HEK293 (cell line): Measurements from ENCODE around the gene OTOP3.

Source experiments
- CTCF ChIA-PET: fragments of 350-600 bp; formaldehyde crosslinking; extraction: SDS; loops from one replicate; lab custom pipeline; 2021; ENCODE audit warnings: antibody characterized with exemption; lab: Yijun Ruan, JAX
- POLR2A ChIA-PET: fragments of 300-600 bp; formaldehyde crosslinking; extraction: SDS; loops from one replicate; lab custom pipeline; 2020; ENCODE audit warnings: antibody characterized with exemption, inconsistent platforms; lab: Yijun Ruan, JAX
- H3K27ac ChIP-seq: fragments of 200-500 bp; sonication (Bioruptor generic); 2 replicates; pipeline ENCODE4 v1.5.1; 2014; ENCODE audit warnings: low read depth, low read length, control low read depth, inconsistent platforms; ENCODE audit errors: extremely low read depth
- H3K36me3 ChIP-seq, 2 experiments: fragments of 200-500 bp in 1 of 2; sonication (Bioruptor generic) in 1 of 2; 1 replicate in 1 of 2; 2 replicates in 1 of 2; pipeline ENCODE4 v1.5.1; 2014 to 2017; ENCODE audit warnings: inconsistent platforms in 2 of 2, low read length in 2 of 2; ENCODE audit not compliant: control insufficient read depth in 2 of 2, insufficient read depth in 1 of 2
- H3K4me1 ChIP-seq: fragments of 200-500 bp; sonication (Bioruptor generic); 2 replicates; pipeline ENCODE4 v1.5.1; 2014; ENCODE audit warnings: mild to moderate bottlenecking, low read length, inconsistent platforms; ENCODE audit not compliant: control insufficient read depth, insufficient read depth
- H3K4me3 ChIP-seq: 2 replicates; pipeline ENCODE4 v1.5.1; 2011; ENCODE audit warnings: low read depth, mild to moderate bottlenecking, control low read depth, low read length, moderate library complexity
- H3K9me3 ChIP-seq: fragments of 200-500 bp; sonication (Bioruptor generic); 2 replicates; pipeline ENCODE4 v1.5.1; 2014; ENCODE audit warnings: low read depth, low read length, inconsistent platforms; ENCODE audit not compliant: control insufficient read depth, insufficient read depth
- BCL11A ChIP-seq: fragments of 450-650 bp; formaldehyde crosslinking; IDR thresholded peaks from 2 replicates; pipeline ENCODE4 v1.5.1; 2016; ENCODE audit warnings: low read depth, missing biosample characterization, missing genetic modification characterization
- KLF1 ChIP-seq: fragments of 450-650 bp; formaldehyde crosslinking; IDR thresholded peaks from 2 replicates; pipeline ENCODE4 v1.5.1; 2016; ENCODE audit warnings: missing biosample characterization, missing genetic modification characterization
- MZF1 ChIP-seq: fragments of 450-650 bp; formaldehyde crosslinking; IDR thresholded peaks from 2 replicates; pipeline ENCODE4 v1.5.1; 2017; ENCODE audit warnings: missing biosample characterization, missing genetic modification characterization, borderline replicate concordance
- RBAK ChIP-seq: fragments of 450-650 bp; formaldehyde crosslinking; IDR thresholded peaks from 2 replicates; pipeline ENCODE4 v1.5.1; 2016; ENCODE audit warnings: missing biosample characterization, missing genetic modification characterization
- SCRT2 ChIP-seq: fragments of 450-650 bp; formaldehyde crosslinking; IDR thresholded peaks from 2 replicates; pipeline ENCODE4 v1.5.1; 2016; ENCODE audit warnings: missing biosample characterization, missing genetic modification characterization
- SP2 ChIP-seq: fragments of 450-650 bp; formaldehyde crosslinking; IDR thresholded peaks from 2 replicates; pipeline ENCODE4 v1.5.1; 2016; ENCODE audit warnings: missing biosample characterization, missing genetic modification characterization
- ZNF23 ChIP-seq: fragments of 450-650 bp; formaldehyde crosslinking; IDR thresholded peaks from 2 replicates; pipeline ENCODE4 v1.5.1; 2016; ENCODE audit warnings: missing biosample characterization, missing genetic modification characterization, borderline replicate concordance
- ZNF239 ChIP-seq: fragments of 450-650 bp; formaldehyde crosslinking; IDR thresholded peaks from 2 replicates; pipeline ENCODE4 v1.5.1; 2016; ENCODE audit warnings: missing biosample characterization, missing genetic modification characterization
- ZNF354C ChIP-seq: fragments of 450-650 bp; formaldehyde crosslinking; IDR thresholded peaks from 2 replicates; pipeline ENCODE4 v1.5.1; 2016; ENCODE audit warnings: missing biosample characterization, missing genetic modification characterization, low read depth, borderline replicate concordance
- ZNF391 ChIP-seq: fragments of 450-650 bp; formaldehyde crosslinking; IDR thresholded peaks from 2 replicates; pipeline ENCODE4 v1.5.1; 2016; ENCODE audit warnings: low read depth, missing biosample characterization, missing genetic modification characterization, borderline replicate concordance
- ZNF514 ChIP-seq: fragments of 450-650 bp; formaldehyde crosslinking; IDR thresholded peaks from 2 replicates; pipeline ENCODE4 v1.5.1; 2016; ENCODE audit warnings: missing biosample characterization, missing genetic modification characterization
- ZNF621 ChIP-seq: fragments of 450-650 bp; formaldehyde crosslinking; IDR thresholded peaks from 2 replicates; pipeline ENCODE4 v1.5.1; 2017; ENCODE audit warnings: missing biosample characterization, missing genetic modification characterization
- ZXDB ChIP-seq: fragments of 450-650 bp; formaldehyde crosslinking; IDR thresholded peaks from 2 replicates; pipeline ENCODE4 v1.5.1; 2016; ENCODE audit warnings: missing biosample characterization, missing genetic modification characterization
- TF ChIP-seq, protein P1 (sequence below): fragments of 450-650 bp; formaldehyde crosslinking; IDR thresholded peaks from 2 replicates; pipeline ENCODE4 v1.5.1; 2016; ENCODE audit warnings: missing biosample characterization, missing genetic modification characterization
- TF ChIP-seq, protein P2 (sequence below): fragments of 450-650 bp; IDR thresholded peaks from 2 replicates; pipeline ENCODE4 v1.5.1; 2018; ENCODE audit warnings: missing biosample characterization, missing genetic modification characterization
- TF ChIP-seq, protein P3 (sequence below): fragments of 450-650 bp; formaldehyde crosslinking; IDR thresholded peaks from 2 replicates; pipeline ENCODE4 v1.5.1; 2016; ENCODE audit warnings: missing biosample characterization, missing genetic modification characterization
- TF ChIP-seq, protein P4 (sequence below): fragments of 450-650 bp; formaldehyde crosslinking; IDR thresholded peaks from 2 replicates; pipeline ENCODE4 v1.5.1; 2016; ENCODE audit warnings: missing biosample characterization, missing genetic modification characterization, borderline replicate concordance
- TF ChIP-seq, protein P5 (sequence below): fragments of 450-650 bp; formaldehyde crosslinking; IDR thresholded peaks from 2 replicates; pipeline ENCODE4 v1.5.1; 2017; ENCODE audit warnings: missing biosample characterization, missing genetic modification characterization
- TF ChIP-seq, protein P6 (sequence below): fragments of 450-650 bp; formaldehyde crosslinking; optimal IDR thresholded peaks from 2 replicates; pipeline ENCODE3; 2016; ENCODE audit warnings: missing biosample characterization, mild to moderate bottlenecking, missing genetic modification characterization

The OTOP3 gene

DNA sequence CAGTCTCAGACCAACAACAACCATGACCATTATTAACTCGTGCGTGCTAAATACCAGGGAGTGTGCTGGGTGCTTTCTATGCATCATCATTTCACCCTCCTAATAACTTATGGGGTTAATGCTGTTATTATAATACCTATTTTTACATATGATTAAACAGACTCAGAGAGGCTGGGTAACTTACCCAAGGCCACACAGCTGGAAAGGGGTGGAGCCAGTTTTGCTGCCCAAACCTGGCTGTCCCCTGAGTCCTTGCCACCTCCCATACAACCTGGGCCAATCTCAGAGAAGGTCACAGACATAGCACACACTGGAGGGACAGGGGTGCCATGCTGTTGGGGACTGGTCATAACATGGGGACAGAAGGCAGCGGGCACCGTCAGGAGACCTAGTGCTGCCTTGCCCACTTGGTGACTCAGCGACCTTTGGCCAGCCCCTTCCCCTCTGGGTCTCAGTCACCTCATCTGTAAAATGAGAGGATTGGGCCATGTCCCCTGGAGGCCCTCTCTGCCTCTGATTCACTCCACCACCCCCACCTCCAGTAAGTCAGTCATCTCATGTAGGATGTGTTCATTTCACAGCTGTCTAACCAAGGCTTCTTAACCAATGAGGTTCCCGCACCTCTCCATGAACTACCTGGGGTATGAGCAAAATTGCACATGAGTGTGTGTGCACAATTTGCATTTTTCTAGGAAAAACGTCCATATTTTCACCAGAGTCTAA is 30.9 kb upstream of the OTOP3 start:
- Histone ChIP-seq H3K9me3 (no peaks in the 10 kb centered on the region), H3K4me3 (no peak overlapping the region), H3K4me1 (no peaks in the 10 kb centered on the region), H3K27ac (no peak overlapping the region), H3K36me3 (no peaks in the 10 kb centered on the region)
- ChIA-PET CTCF (interaction anchor here (1.2 kb wide), 1 partner anchor 41 kb away, joined by 3 read pairs; no protein-coding TSS in a partner anchor), POLR2A (no interaction called here)
- TF ChIP-seq, protein P1, sequence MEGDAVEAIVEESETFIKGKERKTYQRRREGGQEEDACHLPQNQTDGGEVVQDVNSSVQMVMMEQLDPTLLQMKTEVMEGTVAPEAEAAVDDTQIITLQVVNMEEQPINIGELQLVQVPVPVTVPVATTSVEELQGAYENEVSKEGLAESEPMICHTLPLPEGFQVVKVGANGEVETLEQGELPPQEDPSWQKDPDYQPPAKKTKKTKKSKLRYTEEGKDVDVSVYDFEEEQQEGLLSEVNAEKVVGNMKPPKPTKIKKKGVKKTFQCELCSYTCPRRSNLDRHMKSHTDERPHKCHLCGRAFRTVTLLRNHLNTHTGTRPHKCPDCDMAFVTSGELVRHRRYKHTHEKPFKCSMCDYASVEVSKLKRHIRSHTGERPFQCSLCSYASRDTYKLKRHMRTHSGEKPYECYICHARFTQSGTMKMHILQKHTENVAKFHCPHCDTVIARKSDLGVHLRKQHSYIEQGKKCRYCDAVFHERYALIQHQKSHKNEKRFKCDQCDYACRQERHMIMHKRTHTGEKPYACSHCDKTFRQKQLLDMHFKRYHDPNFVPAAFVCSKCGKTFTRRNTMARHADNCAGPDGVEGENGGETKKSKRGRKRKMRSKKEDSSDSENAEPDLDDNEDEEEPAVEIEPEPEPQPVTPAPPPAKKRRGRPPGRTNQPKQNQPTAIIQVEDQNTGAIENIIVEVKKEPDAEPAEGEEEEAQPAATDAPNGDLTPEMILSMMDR = no peak
- TF ChIP-seq SCRT2 (tag by site-specific recombination) (no peak), ZNF354C (tag by site-specific recombination) (no peak), ZNF23 (tag by site-specific recombination) (no peak), MZF1 (tag by site-specific recombination) (no peak), SP2 (tag by site-specific recombination) (no peak), KLF1 (tag by site-specific recombination) (no peak), BCL11A (tag by site-specific recombination) (no peak), ZXDB (tag by site-specific recombination) (no peak), ZNF391 (tag by site-specific recombination) (no peak), ZNF239 (tag by site-specific recombination) (no peak), ZNF514 (tag by site-specific recombination) (no peak), ZNF621 (tag by site-specific recombination) (no peak), RBAK (no peak)
- TF ChIP-seq, protein P2, sequence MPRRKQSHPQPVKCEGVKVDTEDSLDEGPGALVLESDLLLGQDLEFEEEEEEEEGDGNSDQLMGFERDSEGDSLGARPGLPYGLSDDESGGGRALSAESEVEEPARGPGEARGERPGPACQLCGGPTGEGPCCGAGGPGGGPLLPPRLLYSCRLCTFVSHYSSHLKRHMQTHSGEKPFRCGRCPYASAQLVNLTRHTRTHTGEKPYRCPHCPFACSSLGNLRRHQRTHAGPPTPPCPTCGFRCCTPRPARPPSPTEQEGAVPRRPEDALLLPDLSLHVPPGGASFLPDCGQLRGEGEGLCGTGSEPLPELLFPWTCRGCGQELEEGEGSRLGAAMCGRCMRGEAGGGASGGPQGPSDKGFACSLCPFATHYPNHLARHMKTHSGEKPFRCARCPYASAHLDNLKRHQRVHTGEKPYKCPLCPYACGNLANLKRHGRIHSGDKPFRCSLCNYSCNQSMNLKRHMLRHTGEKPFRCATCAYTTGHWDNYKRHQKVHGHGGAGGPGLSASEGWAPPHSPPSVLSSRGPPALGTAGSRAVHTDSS (tag by site-specific recombination) = no peak
- TF ChIP-seq, protein P3, sequence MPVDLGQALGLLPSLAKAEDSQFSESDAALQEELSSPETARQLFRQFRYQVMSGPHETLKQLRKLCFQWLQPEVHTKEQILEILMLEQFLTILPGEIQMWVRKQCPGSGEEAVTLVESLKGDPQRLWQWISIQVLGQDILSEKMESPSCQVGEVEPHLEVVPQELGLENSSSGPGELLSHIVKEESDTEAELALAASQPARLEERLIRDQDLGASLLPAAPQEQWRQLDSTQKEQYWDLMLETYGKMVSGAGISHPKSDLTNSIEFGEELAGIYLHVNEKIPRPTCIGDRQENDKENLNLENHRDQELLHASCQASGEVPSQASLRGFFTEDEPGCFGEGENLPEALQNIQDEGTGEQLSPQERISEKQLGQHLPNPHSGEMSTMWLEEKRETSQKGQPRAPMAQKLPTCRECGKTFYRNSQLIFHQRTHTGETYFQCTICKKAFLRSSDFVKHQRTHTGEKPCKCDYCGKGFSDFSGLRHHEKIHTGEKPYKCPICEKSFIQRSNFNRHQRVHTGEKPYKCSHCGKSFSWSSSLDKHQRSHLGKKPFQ (tag by site-specific recombination) = no peak
- TF ChIP-seq, protein P4, sequence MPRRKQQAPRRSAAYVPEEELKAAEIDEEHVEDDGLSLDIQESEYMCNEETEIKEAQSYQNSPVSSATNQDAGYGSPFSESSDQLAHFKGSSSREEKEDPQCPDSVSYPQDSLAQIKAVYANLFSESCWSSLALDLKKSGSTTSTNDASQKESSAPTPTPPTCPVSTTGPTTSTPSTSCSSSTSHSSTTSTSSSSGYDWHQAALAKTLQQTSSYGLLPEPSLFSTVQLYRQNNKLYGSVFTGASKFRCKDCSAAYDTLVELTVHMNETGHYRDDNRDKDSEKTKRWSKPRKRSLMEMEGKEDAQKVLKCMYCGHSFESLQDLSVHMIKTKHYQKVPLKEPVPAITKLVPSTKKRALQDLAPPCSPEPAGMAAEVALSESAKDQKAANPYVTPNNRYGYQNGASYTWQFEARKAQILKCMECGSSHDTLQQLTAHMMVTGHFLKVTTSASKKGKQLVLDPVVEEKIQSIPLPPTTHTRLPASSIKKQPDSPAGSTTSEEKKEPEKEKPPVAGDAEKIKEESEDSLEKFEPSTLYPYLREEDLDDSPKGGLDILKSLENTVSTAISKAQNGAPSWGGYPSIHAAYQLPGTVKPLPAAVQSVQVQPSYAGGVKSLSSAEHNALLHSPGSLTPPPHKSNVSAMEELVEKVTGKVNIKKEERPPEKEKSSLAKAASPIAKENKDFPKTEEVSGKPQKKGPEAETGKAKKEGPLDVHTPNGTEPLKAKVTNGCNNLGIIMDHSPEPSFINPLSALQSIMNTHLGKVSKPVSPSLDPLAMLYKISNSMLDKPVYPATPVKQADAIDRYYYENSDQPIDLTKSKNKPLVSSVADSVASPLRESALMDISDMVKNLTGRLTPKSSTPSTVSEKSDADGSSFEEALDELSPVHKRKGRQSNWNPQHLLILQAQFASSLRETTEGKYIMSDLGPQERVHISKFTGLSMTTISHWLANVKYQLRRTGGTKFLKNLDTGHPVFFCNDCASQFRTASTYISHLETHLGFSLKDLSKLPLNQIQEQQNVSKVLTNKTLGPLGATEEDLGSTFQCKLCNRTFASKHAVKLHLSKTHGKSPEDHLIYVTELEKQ (tag by site-specific recombination) = no peak
- TF ChIP-seq, protein P5, sequence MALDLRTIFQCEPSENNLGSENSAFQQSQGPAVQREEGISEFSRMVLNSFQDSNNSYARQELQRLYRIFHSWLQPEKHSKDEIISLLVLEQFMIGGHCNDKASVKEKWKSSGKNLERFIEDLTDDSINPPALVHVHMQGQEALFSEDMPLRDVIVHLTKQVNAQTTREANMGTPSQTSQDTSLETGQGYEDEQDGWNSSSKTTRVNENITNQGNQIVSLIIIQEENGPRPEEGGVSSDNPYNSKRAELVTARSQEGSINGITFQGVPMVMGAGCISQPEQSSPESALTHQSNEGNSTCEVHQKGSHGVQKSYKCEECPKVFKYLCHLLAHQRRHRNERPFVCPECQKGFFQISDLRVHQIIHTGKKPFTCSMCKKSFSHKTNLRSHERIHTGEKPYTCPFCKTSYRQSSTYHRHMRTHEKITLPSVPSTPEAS (tag by site-specific recombination) = no peak
- TF ChIP-seq, protein P6, sequence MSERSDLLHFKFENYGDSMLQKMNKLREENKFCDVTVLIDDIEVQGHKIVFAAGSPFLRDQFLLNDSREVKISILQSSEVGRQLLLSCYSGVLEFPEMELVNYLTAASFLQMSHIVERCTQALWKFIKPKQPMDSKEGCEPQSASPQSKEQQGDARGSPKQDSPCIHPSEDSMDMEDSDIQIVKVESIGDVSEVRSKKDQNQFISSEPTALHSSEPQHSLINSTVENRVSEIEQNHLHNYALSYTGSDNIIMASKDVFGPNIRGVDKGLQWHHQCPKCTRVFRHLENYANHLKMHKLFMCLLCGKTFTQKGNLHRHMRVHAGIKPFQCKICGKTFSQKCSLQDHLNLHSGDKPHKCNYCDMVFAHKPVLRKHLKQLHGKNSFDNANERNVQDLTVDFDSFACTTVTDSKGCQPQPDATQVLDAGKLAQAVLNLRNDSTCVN = no peak
